NCI-H2081 treated with DMSO at 0.1 percent for 48 hours (cell line): ENCODE results near the gene POLR2L.

ENCODE experiments used
- DNase-seq: peaks from one replicate; lab custom pipeline; 2025; lab: John Stamatoyannopoulos, UW

The POLR2L gene

DNA sequence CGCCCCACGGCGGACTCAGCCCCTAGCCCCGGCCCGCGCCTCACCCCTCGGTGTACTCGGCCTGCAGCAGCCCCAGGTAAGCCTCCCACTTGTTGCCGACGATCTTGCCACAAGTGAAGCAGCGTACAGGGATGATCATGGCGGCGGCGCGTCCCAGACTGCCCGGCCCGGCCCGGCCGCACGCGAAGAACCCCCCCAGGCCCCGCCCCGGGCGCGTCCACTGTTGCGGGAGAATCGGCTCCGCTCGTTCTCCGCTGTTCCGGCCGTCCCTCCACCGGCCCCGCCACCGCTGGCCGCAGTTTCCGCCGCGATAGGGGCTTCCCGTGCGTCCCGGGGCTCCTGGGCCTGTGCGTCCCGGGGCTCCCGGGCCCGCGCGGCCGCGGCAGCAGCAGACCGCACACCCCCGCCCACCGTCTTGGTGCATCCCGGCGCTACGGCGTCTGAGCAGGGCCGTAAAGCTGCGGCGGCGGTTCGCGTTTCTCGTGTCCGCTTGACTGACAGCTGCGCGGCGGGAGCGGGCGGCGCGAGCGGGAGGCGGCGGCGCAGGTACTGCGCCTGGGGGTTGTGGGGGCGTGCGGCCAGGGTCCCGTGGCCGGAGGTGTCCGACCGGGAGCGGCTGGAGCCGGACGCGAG lies at the start of gene POLR2L, which contains the start of gene TSPAN4:
Gene POLR2L, minus strand, starts transcription at position 160 of the 633 bp plus-strand sequence. Its CDS starts 21 bp downstream, at position 139.
Gene TSPAN4, plus strand, starts transcription at position 483 of the 633 bp plus-strand sequence. CDS start 7,453 bp downstream, outside the sequence.
- no peak for DNase-seq

DNA sequence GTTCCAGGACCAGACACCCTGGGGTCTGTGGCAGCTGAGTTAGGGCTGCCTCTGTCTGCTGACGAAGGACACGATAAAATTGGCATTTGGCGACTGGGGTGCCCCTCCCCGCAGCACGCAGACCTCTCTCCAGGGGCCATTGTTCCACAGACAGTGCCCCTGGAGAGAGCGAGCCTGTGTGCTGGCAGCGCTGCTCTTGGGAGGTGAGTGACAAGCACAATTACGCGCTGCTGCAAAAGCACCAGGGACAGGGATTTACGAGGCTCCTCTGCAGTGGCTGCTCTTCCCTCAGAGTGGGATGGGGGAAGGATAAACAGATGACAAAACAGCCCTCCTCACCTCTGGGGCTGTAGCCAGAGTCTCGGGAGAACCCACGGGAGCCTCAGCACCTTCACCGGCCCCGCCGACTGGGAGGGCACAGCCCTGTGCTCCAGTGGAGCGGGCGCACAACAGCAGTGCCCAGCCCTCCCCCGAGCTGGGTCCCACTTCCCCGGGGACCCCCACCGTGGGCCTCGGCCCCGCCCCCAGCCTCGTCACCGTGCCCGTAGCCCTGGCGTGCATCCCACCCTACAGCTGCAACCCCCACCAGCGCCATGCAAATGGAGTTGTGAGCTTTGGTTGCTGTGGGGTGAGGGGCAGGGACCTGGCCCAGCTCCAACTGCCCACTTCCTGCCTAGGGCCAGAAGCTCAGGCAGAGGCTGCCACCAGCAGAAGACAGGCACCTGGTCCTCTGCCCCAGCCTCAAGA lies 48.6 kb upstream of the POLR2L start:
- DNase-seq: no peak

DNA sequence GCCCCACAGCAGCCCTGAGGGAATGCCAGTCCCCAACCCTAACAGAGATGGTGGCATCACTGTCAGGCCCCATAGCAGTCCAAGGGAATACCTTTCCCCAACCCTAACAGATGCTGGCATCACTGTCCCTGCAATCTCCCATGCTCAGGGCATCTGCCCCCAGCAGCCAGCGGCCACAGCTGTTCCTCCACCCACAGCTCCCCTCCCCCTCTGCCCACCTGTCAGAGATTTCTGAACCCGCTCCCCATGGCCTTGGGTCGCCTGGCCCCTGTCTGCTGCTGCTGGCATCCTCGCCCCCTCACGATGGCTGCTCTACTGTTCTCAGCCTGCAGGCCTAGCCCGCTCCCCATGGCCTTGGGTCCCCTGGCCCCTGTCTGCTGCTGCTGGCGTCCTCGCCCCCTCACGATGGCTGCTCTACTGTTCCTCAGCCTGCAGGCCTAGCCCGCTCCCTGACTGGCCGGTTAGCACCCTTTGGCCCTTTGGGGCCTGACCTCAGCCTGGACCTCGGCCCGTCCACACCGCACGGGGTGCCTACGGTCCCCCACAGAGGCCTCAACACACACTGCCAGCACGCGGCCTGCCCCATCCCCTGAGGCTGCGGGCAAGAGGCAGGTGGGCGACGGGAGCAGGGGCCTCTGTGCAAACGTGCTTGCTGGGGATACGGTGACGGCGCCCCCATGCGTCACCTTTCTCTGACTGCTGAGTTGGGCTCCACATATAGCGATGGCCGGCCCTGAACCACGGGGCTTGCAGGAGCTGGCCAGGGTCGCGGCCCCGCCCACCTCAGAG lies 47.6 kb upstream of the POLR2L start:
- no peak for DNase-seq

DNA sequence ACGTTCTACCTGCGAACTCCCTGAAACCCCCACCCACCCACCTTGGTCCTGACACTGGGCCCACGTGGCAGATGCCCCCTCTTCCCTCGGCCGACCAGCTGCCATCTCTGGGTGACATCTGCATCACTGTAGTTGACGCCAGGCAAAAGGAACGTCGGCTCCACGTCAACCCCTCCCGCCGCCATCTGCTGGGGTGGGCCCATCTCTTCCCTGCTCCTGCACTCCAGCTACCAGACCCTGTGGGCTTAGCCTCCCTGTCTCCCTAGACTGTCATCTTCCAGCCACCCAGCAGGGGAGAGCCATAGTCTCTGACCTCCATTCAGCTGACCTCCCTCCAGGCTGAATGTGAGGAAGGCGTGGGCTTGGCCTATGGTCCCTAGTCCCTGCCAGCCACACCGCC lies 46.9 kb upstream of the POLR2L start:
- DNase-seq: no peak

DNA sequence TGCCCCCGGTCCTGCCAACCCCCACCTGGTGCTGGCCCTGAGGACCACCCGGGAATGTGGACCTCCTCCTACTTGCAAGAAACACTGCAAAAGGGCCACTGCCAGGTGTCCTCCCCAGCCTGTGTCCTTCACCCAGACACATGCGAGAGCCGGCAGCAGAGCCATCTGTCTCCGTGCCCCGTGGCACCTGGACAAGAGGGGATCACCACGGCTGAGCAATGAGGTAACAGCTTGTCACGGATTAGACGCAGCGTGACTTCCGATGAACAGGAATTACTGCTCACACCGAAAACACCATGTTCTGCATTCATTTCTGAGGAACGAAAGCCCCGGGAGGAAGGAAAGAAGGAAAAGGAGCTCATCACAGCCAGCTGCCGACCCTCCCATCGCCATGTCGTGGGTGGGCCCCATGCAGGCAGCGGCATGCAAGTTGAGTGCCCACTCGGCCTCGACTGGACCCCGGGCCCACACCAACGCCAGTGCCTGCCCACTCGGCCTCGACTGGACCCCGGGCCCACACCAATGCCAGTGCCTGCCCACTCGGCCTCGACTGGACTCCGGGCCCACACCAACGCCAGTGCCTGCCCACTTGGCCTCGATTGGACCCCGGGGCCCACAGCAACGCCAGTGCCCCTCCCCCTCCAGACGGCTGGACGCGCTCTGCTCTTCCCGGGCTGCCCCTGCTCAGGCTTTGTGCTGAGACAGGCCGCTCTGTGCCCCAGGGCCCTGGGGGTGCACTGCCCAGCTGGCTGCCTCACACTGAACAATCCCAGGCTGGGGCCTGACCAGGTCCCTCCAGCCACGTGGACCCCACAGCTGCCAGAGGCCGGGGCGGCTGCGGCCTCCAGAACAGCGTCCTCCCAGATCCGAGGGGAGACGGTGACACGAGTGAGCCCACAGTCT lies 46.2 kb upstream of the POLR2L start:
- no peak for DNase-seq

- DNase-seq: no peak
Observed at GRCh38 chr11:887589-887988, 45.3 kb upstream of the POLR2L start.

GRCh38 chr11:886568-886967 lies 44.2 kb upstream of the POLR2L start:
- DNase-seq: no peak

DNA sequence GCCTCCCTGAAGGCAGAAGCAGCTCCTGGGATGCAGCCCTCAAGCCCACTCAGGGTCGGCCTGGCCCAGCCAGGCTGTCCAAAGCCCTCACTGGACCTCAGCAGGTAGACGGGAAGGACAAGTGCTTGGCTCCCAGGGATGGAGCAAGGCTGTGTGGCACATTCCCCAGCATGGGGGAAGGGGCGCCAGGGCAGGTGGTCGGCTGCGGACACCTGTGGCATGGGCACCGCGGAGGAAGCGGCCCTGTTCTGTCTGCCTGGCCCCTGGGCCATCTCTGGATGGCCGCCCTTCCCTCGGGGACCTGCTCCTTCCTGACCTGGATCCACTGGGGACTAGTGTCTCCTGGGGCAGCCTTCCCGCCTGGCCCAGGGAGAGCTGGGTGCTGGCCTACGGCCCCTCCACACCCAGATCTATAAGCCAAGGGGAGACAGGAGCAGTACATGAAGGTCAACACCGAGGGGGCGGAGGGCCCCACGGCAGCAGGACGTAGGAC lies 42.3 kb upstream of the POLR2L start:
- no peak for DNase-seq

- DNase-seq: no peak
Observed at GRCh38 chr11:883527-883926, 41.2 kb upstream of the POLR2L start.

GRCh38 chr11:882596-882995 lies 40.3 kb upstream of the POLR2L start:
- no peak for DNase-seq

DNA sequence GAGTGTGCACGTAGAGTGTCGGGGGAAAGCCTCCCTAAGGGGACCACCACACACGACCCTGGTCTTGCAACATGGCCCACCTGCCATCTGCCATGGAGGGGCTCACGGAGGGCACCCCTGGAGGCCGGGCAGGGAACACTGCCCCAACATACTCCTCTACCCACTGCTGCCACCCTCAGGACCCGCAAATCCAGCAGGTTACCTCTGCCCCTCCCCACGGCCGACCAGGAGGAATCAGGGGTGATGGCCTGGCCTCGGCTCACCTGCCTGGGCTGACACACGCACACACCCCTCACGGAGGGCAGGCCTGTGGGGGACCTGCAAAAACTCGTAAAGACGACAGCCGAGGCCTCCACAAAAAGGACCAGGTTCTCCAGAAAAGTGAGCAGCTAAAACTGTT lies 38.1 kb upstream of the POLR2L start:
- no peak for DNase-seq

- no peak for DNase-seq
Observed at GRCh38 chr11:877565-877964, 35.2 kb upstream of the POLR2L start.

- DNase-seq: no peak
Observed at GRCh38 chr11:876545-876944, 34.2 kb upstream of the POLR2L start.

DNA sequence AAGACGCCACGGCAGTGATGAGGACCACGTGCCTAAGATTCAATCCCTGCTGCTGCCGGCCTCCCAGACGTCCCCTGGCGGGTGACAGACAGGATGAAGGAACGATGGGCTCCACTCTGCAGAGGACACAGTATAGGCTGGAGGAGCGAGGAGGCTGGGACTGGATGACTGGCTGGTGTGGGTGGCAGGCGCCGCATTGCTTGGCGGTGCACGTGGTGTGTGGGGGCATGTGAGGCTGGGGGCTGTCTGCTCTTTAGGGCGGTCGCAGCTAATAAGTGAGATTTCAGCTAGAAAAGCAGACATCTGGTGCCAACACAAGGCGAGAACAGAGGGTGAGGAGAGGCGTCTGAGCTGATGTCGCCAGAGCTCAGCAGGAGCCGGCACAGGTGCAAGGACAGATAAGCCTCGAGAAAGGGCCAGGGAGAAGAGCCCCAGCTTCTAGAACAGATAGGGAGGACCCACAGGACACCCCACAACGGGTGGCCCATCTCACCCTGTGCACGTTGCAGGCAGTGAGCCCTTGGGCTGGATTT lies 33.5 kb upstream of the POLR2L start:
- DNase-seq: no peak

- DNase-seq: no peak
Observed at GRCh38 chr11:875203-875602, 32.9 kb upstream of the POLR2L start.

DNA sequence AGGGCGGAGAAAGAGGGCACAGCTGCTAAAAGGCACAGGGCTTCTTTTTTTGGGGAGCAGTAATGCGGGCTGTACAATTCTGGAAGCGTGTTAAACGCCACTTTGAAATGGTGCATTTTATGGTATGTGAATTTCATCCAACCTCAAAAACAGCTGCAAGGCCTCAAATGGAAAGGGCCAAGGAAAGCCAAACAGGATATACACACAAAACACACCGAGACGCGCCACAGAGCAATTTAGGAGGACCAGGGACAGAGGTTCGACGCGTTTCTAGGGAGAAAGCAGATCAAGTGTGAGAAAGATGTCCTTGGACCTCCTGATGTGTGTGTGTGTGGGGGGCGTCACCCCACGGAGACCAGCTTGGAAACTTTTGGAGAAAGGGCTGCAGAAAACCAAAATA lies 31.4 kb upstream of the POLR2L start:
- no peak for DNase-seq

DNA sequence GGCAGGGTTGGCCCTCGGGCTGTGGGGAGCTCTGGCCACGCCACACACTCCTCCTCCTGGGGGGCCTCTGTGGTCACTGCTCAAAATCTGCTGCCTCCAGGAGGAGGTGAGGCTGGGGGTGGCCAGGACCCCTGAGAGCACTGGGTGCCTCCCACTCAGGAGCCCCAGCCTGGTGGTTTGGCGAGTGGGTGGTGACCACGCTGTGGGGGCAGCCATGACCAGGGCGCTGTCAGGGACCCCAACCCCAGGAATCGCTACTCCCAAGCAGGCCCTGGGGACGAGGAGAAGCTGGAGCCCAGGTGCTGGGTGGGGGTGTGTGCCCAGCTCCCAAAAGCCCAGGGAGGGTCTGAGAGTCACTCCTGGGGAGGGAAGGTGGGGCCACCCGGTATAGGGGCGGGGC lies 30.5 kb upstream of the POLR2L start:
- no peak for DNase-seq

- no peak for DNase-seq
Observed at GRCh38 chr11:871472-871871, 29.1 kb upstream of the POLR2L start.

GRCh38 chr11:870418-870817 lies 28.1 kb upstream of the POLR2L start:
- DNase-seq: no peak

- DNase-seq: no peak
Observed at GRCh38 chr11:870127-870413, 27.7 kb upstream of the POLR2L start.

- DNase-seq: no peak
Observed at GRCh38 chr11:869399-870126, 27.2 kb upstream of the POLR2L start.
